IPS DF 4.7 (cell line): ENCODE data around the gene ANGEL1.

Experiments used
- DNase-seq: peaks from one replicate; pipeline ENCODE4 v3.0.0-alpha.2; 2013; ENCODE audit warnings: low spot score; ENCODE audit errors: extremely low read depth

ANGEL1 gene

GRCh38 chr14:76780058-76780345 is 32.7 kb downstream of the ANGEL1 start:
- no peak for DNase-seq

- DNase-seq, result no peak
These were observed 33.2 kb downstream of the ANGEL1 start for GRCh38 chr14:76779221-76780057.

- DNase-seq, result no peak
These were observed 34.0 kb downstream of the ANGEL1 start for GRCh38 chr14:76778546-76779215.

GRCh38 chr14:76777721-76778120 is 35.0 kb downstream of the ANGEL1 start:
- DNase-seq, result no peak

- DNase-seq, result no peak
These were observed 36.0 kb downstream of the ANGEL1 start for GRCh38 chr14:76776428-76777251.

GRCh38 chr14:76775695-76776427 is 36.8 kb downstream of the ANGEL1 start:
- no peak for DNase-seq

- DNase-seq, result no peak
These were observed 37.6 kb downstream of the ANGEL1 start for GRCh38 chr14:76774821-76775694.

GRCh38 chr14:76773956-76774820 is 38.5 kb downstream of the ANGEL1 start:
- no peak for DNase-seq

- no peak for DNase-seq
These were observed 39.3 kb downstream of the ANGEL1 start for GRCh38 chr14:76773188-76773885.

GRCh38 chr14:76772300-76773187 is 40.1 kb downstream of the ANGEL1 start:
- no peak for DNase-seq

GRCh38 chr14:76771437-76771980 is 41.2 kb downstream of the ANGEL1 start:
- DNase-seq, result no peak

GRCh38 chr14:76770521-76771436 is 41.9 kb downstream of the ANGEL1 start:
- DNase-seq, result no peak

- DNase-seq, result no peak
These were observed 42.9 kb downstream of the ANGEL1 start for GRCh38 chr14:76769636-76770292.

GRCh38 chr14:76768671-76769500 is 43.8 kb downstream of the ANGEL1 start:
- DNase-seq, result no peak
